ENCODE data around the gene MAPKAP1. TPM values are rescaled to one million over a fixed set of nuclear protein-coding genes. Genes with fewer than 3 reads are reported as not detected.
"Not testable (repeated sequence)": the region's sequence is repeated elsewhere in the genome, so short reads cannot be mapped to it uniquely, and the experiment has no call there.

The MAPKAP1 gene
- total RNA-seq, 2 experiments from 2014 or later: 58.7 to 63.6 TPM

DNA sequence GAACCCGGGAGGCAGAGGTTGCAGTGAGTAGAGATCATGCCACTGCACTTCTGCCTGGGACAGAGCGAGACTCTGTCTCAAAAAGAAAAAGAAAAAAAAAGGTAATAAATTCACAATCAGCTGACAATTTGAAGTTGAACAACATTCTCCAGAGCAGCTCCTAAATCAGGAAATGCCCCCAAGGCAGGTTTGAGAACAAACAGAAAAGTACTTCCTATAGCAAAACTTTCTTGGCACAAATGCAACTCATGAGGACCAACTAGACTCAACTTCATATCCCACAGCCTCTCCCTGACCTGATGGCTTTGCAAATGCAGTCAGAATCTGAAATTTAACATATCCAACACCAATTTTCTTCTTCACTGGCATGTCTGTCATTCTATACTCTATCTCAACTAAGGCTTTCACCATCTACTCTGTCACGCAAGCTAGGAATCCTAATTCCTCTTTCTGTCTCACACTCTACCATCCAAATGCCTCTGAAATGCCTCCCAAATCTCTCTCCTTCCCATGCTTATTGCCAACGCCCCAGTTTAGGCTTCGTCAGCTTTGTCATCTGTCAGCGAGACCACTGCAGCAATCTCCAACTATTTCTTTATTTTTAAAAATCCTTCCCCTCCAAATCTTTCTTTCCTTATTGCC lies 113.3 kb downstream of the MAPKAP1 start:
- H3K27me3 Mint-ChIP-seq: no peaks in the 10 kb centered on the region
- no peaks in the 10 kb centered on the region for H3K9me3 Mint-ChIP-seq
- no peak for DNase-seq
- ChIA-PET CTCF (interaction anchor here (1.0 to 1.4 kb wide), 2 partner anchors 8 to 44 kb away, joined by 3 read pairs; no protein-coding TSS in a partner anchor), POLR2A (no interaction called here)
- no peaks in the 10 kb centered on the region for H3K4me1 Mint-ChIP-seq
- no peak overlapping the region for H3K27ac Mint-ChIP-seq
- H3K4me3 Mint-ChIP-seq: no peak overlapping the region
- no peaks in the 10 kb centered on the region for H3K36me3 Mint-ChIP-seq (ENCODE audit: low read depth)

- DNase-seq: no peak
- ChIA-PET CTCF (no interaction called here), POLR2A (no interaction called here)
- Mint-ChIP-seq H3K27ac (no peak overlapping the region), H3K36me3 (ENCODE audit: low read depth) (no peaks in the 10 kb centered on the region), H3K9me3 (no peaks in the 10 kb centered on the region), H3K4me3 (no peak overlapping the region), H3K27me3 (no peaks in the 10 kb centered on the region), H3K4me1 (no peaks in the 10 kb centered on the region)
Measured at GRCh38 chr9:125591888-125592287, 115.1 kb downstream of the MAPKAP1 start.

DNA sequence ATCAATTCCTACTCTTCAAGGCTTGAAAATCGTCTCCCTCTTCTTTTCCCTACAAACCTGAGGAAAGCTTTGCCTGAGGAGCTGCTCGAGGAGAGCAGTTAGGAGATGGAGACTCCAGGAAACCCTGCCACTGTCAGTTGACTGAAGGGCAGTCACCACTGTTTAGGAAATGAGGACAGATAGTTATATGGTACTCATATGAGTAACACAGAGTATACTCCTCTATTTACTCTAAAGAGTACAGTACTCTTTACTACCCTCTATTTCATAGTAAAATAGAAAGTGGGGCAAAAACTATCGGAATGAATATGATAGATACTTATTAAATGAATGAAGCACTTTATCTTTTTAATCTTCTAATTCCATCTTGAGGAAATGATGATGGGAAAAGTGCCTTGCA lies 115.8 kb downstream of the MAPKAP1 start:
- ChIA-PET POLR2A (no interaction called here), CTCF (no interaction called here)
- Mint-ChIP-seq H3K4me3 (no peak overlapping the region), H3K36me3 (ENCODE audit: low read depth) (no peaks in the 10 kb centered on the region), H3K27me3 (no peaks in the 10 kb centered on the region), H3K27ac (no peak overlapping the region), H3K4me1 (no peaks in the 10 kb centered on the region), H3K9me3 (no peaks in the 10 kb centered on the region)
- no peak for DNase-seq

GRCh38 chr9:125589287-125589686 lies 117.7 kb downstream of the MAPKAP1 start:
- no peaks in the 10 kb centered on the region for H3K36me3 Mint-ChIP-seq (ENCODE audit: low read depth)
- ChIA-PET CTCF (no interaction called here), POLR2A (no interaction called here)
- no peaks in the 10 kb centered on the region for H3K4me1 Mint-ChIP-seq
- DNase-seq: no peak
- no peak overlapping the region for H3K4me3 Mint-ChIP-seq
- no peak overlapping the region for H3K27ac Mint-ChIP-seq
- H3K9me3 Mint-ChIP-seq: no peaks in the 10 kb centered on the region
- no peaks in the 10 kb centered on the region for H3K27me3 Mint-ChIP-seq

DNA sequence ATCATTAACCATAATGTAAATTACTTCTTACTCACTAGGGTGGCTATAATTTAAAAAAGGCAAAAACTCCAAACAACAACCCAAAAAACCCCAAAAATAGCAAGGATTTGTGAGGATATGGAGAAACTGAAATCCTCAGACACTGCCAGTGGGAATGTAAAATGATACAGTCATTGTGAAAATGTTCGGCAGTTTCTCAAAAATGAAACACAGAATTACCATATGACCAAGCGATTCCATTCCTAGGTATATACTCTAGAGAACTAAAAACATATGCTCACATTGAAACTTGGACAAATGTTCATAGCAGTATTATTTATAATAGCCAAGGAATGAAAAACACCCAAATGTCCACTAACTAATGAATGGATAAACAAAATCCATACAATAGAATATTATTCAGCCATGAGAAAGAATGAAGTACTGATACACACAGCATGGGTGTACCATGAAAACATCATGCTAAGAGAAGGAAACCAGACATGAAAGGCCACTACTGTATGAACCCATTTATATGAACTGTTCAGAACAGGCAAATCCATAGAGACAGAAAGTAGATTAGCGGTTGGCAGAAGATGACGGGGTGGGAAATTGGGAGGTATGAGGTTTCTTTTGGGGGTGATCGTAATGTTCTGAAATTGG lies 119.1 kb downstream of the MAPKAP1 start:
- Mint-ChIP-seq H3K27me3 (no peaks in the 10 kb centered on the region), H3K4me1 (no peaks in the 10 kb centered on the region), H3K36me3 (ENCODE audit: low read depth) (peaks cover 5% of the 10 kb centered on the region), H3K27ac (no peak overlapping the region), H3K4me3 (no peak overlapping the region), H3K9me3 (no peaks in the 10 kb centered on the region)
- no peak for DNase-seq
- POLR2A ChIA-PET: no interaction called here
- CTCF ChIA-PET: no interaction called here

DNA sequence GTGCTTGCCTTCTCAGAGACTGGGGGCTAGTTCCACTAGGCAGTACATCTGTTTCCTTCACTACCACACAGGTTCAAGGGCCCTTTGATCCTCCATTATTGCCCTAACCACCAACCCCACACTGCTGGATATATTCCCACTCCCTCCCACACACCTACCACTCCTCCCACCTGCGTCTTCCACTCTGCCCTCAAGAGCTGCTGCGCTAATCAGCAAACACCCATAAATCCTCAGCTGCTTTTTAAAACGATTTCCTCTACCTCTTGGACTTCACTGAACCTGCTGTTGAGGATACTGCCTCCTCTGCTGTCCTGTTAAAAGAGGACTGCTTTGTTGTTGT lies 120.9 kb downstream of the MAPKAP1 start:
- no peaks in the 10 kb centered on the region for H3K4me1 Mint-ChIP-seq
- DNase-seq: no peak
- H3K9me3 Mint-ChIP-seq: no peaks in the 10 kb centered on the region
- no peaks in the 10 kb centered on the region for H3K27me3 Mint-ChIP-seq
- no peak overlapping the region for H3K27ac Mint-ChIP-seq
- H3K36me3 Mint-ChIP-seq (ENCODE audit: low read depth): peaks cover 8% of the 10 kb centered on the region
- POLR2A ChIA-PET: no interaction called here
- CTCF ChIA-PET: interaction anchor here (0.9 kb wide), 1 partner anchor 8 kb away, joined by 3 read pairs; no protein-coding TSS in a partner anchor
- H3K4me3 Mint-ChIP-seq: no peak overlapping the region

DNA sequence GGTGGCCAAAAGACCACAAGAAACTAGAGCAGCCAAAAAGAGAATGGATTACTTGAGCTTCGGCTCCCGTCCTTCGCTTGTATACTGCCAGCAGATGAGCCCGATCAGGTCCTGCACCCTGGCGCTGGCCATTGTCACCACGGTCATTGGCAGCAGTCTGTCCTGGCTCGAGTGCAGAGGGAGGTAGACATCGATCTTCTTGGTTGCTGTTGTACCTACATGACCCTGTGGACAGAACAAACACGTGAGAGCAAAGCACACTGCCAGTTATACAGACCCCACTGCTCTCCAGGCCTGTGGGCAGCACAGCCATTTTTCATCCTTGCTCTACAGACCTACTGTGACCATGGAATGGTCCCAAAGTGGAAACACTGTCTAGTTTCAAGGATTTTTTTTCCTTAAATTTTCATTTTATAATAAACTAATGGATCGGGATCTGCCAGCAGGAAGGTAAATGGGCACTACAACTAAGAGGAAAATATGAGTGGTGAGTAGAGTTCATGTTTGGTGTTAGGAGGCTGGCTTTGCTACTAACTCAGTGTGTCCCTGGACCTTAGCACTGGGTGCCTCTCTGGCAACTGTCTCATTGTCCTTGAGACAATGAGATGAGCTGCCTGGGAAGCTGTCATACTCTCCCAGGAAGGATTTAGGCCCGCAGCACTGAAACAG lies 121.4 kb downstream of the MAPKAP1 start:
- Mint-ChIP-seq H3K4me3 (no peak overlapping the region), H3K9me3 (no peaks in the 10 kb centered on the region), H3K27me3 (no peaks in the 10 kb centered on the region), H3K36me3 (ENCODE audit: low read depth) (peaks cover 12% of the 10 kb centered on the region), H3K27ac (no peak overlapping the region), H3K4me1 (no peaks in the 10 kb centered on the region)
- ChIA-PET POLR2A (interaction anchor here (0.6 kb wide), 1 partner anchor 207 kb away, joined by 3 read pairs; no protein-coding TSS in a partner anchor), CTCF (interaction anchor here (0.9 kb wide), 1 partner anchor 9 kb away, joined by 3 read pairs; no protein-coding TSS in a partner anchor)
- DNase-seq: no peak

DNA sequence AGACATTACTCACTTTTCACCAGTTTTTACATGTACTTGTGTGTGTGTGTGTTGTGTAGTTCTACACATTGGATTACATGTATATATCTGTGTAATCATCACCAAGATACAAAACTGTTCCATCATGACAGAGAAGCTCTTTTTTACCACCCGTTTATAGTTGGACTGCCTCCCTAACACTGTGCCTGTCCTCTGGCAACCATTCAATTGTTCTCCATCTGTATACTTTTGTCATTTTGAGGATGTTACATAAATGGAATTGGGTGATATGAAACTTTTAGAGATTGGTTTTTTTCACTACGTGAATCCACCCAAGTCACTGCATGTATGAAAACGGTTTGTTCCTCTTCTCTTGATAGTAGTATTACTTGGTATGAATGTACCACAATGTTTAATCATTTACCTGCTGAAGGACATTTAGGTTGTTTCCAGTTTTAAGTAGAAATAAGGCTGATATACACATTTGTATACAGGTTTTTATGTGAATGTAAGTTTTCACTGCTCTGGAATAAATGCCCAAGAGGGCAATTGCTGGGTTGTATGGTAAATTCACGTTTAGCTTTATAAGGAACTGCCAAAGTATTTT lies 126.2 kb downstream of the MAPKAP1 start:
- POLR2A ChIA-PET: no interaction called here
- Mint-ChIP-seq H3K9me3 (peaks cover 10% of the 10 kb centered on the region), H3K4me3 (no peak overlapping the region), H3K27ac (no peak overlapping the region), H3K36me3 (ENCODE audit: low read depth) (peaks cover 34% of the 10 kb centered on the region), H3K27me3 (no peaks in the 10 kb centered on the region), H3K4me1 (no peaks in the 10 kb centered on the region)
- CTCF ChIA-PET: interaction anchor here (0.6 kb wide), 1 partner anchor 1027 kb away, joined by 3 read pairs; no protein-coding TSS in a partner anchor
- DNase-seq: no peak

GRCh38 chr9:125579030-125579932 lies 127.7 kb downstream of the MAPKAP1 start:
- CTCF ChIA-PET: interaction anchor here (0.6 kb wide), 1 partner anchor 11 kb away, joined by 7 read pairs; no protein-coding TSS in a partner anchor
- Mint-ChIP-seq H3K4me1 (no peaks in the 10 kb centered on the region), H3K4me3 (no peak overlapping the region), H3K9me3 (peaks cover 15% of the 10 kb centered on the region), H3K27me3 (no peaks in the 10 kb centered on the region), H3K27ac (no peak overlapping the region), H3K36me3 (ENCODE audit: low read depth) (peaks cover 41% of the 10 kb centered on the region)
- POLR2A ChIA-PET: no interaction called here
- DNase-seq: no peak

DNA sequence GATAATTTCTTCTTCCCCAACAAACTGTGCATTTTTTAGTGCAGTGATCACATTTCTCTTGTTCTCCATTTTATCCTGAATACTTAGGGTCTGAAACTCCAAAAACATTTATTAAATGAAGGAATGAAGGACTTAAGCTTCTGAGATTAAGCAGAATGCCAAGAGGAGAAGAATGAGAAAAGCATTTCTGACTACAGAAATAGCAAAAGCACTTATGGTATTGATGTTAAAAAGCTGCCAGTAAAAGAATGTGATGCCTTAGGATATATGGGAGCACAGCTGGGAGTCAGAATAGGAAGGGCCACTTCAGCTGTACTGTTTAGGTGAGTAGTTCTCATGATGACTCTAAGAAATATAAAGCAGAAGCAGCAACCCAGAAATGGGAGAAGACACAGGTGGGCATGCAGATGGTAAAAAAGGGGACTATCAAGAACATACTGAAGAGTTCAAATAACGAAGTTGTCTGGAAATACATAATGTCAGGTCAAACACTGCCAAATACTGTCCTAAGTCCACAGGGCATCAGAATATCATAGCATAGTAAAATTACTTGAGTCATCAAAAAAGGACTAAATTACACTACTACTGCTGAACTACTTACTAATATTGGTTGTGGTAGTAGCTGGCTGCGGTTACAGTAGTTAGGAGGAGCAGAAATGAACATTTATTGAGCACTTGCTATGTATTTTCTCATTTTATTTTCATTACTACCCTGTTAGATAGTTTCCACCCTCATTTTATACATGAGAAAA lies 132.7 kb downstream of the MAPKAP1 start:
- Mint-ChIP-seq H3K9me3 (peaks cover 35% of the 10 kb centered on the region), H3K27me3 (no peaks in the 10 kb centered on the region), H3K36me3 (ENCODE audit: low read depth) (peaks cover 40% of the 10 kb centered on the region), H3K4me1 (no peaks in the 10 kb centered on the region), H3K27ac (no peak overlapping the region), H3K4me3 (no peak overlapping the region)
- no peak for DNase-seq
- ChIA-PET POLR2A (no interaction called here), CTCF (interaction anchor here (1.4 kb wide), 1 partner anchor 16 kb away, joined by 5 read pairs; no protein-coding TSS in a partner anchor)

DNA sequence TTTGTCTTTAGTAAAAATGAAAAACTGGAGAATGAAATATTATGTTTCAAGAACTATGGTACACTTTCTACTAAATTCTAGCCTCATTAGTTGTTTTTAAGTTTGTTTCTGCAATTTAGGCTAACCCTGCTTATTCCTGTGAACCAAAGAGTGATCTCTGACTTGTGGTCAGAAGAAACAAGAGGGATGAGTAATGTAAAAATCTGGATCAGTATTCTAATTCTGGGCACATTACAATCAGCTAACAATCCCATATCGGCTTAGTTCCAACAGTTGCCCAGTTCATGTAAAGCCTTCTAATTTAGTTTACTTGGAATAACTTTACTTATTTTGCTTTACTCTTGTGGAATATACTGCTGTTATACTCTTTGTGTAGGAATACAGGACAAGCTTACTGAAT lies 134.5 kb downstream of the MAPKAP1 start:
- CTCF ChIA-PET, DNase-seq, H3K4me1 Mint-ChIP-seq, H3K27ac Mint-ChIP-seq, H3K4me3 Mint-ChIP-seq, H3K27me3 Mint-ChIP-seq, POLR2A ChIA-PET: not testable (repeated sequence)
- H3K9me3 Mint-ChIP-seq: peaks cover 35% of the 10 kb centered on the region
- peaks cover 40% of the 10 kb centered on the region for H3K36me3 Mint-ChIP-seq (ENCODE audit: low read depth)

DNA sequence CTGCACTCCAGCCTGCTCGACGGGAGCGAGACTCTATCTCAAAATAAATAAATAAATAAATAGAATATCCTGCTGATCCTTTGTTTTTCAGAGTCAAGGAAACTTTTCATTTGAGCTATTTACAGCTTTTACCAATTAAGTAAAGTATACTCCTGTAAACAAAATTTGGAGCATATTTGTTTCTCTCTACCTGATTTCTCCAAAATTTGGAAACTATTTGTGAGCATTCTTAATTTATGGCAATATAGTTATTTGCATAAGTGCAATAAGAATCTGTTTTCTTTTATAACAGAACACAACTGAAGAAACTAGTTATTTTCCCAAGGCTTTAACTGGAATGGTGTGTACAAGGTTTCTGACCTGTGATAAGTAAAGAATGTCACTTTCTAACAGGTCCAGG lies 135.2 kb downstream of the MAPKAP1 start:
- DNase-seq, H3K27ac Mint-ChIP-seq, POLR2A ChIA-PET, H3K27me3 Mint-ChIP-seq, H3K4me1 Mint-ChIP-seq, H3K4me3 Mint-ChIP-seq: not testable (repeated sequence)
- Mint-ChIP-seq H3K36me3 (ENCODE audit: low read depth) (peaks cover 40% of the 10 kb centered on the region), H3K9me3 (peaks cover 35% of the 10 kb centered on the region)
- CTCF ChIA-PET: interaction anchor here (1.0 kb wide), 1 partner anchor 11 kb away, joined by 4 read pairs; no protein-coding TSS in a partner anchor

Data from activated CD4-positive, alpha-beta T cell treated with anti-CD3 and anti-CD28 coated beads, Interleukin-2, amount 10 ng/mL, durations not matched to agents 7 days and 5 days (primary cell).